Measurements from ENCODE around the gene CDC20B.
"Not testable (repeated sequence)": the region's sequence is repeated elsewhere in the genome, so short reads cannot be mapped to it uniquely, and the experiment has no call there.

Gene CDC20B

GRCh38 chr5:55160493-55161209 is 12.3 kb downstream of the CDC20B start:
- DNase-seq: no peak

GRCh38 chr5:55159763-55160492 is 13.0 kb downstream of the CDC20B start, which contains the start of gene GPX8:
TSS of gene GPX8 (plus strand) at chr5:55160171. CDS start at chr5:55160193, 22 bp downstream.
- no peak for DNase-seq

GRCh38 chr5:55154873-55155272 is 18.1 kb downstream of the CDC20B start:
- DNase-seq: no peak

GRCh38 chr5:55151923-55152842 is 20.8 kb downstream of the CDC20B start:
- no peak for DNase-seq

GRCh38 chr5:55149308-55149795 is 23.6 kb downstream of the CDC20B start:
- no peak for DNase-seq

- DNase-seq: peak; percentile 53
Observed at GRCh38 chr5:55146543-55147151, 26.3 kb downstream of the CDC20B start.

GRCh38 chr5:55146080-55146479 is 26.9 kb downstream of the CDC20B start:
- DNase-seq: no peak

GRCh38 chr5:55143624-55144023 is 29.4 kb downstream of the CDC20B start:
- DNase-seq: no peak

GRCh38 chr5:55141945-55142690 is 30.9 kb downstream of the CDC20B start:
- DNase-seq: no peak

GRCh38 chr5:55140908-55141665 is 31.9 kb downstream of the CDC20B start:
- no peak for DNase-seq

GRCh38 chr5:55136521-55136920 is 36.5 kb downstream of the CDC20B start:
- no peak for DNase-seq

GRCh38 chr5:55134053-55134722 is 38.8 kb downstream of the CDC20B start:
- DNase-seq: peak; percentile 7

- DNase-seq: no peak
Observed at GRCh38 chr5:55123365-55123764, 49.6 kb downstream of the CDC20B start.

- no peak for DNase-seq
Observed at GRCh38 chr5:55114061-55114460, 58.9 kb downstream of the CDC20B start.

GRCh38 chr5:55113327-55113726 is 59.6 kb downstream of the CDC20B start:
- DNase-seq: no peak

GRCh38 chr5:55110217-55110616 is 62.8 kb downstream of the CDC20B start:
- DNase-seq: no peak

GRCh38 chr5:55108661-55109060 is 64.3 kb downstream of the CDC20B start:
- no peak for DNase-seq

- DNase-seq: not testable (repeated sequence)
Observed at GRCh38 chr5:55105976-55106375, 67.0 kb downstream of the CDC20B start.

GRCh38 chr5:55104946-55105701 is 67.9 kb downstream of the CDC20B start:
- no peak for DNase-seq

Data from NCI-H1105 treated with DMSO at 0.1 percent for 48 hours (cell line).